NB4 (cell line): ENCODE results near the gene DLG1.
A peak's percentile ranks its signal among the peaks of the same experiment; 100 is the strongest.

Experiments used
- DNase-seq: peaks from one replicate; pipeline ENCODE4 v3.0.0; 2010; ENCODE audit warnings: low read depth
- H3K4me3 ChIP-seq: one replicate; pipeline ENCODE4 v1.5.1; 2011; ENCODE audit warnings: mild to moderate bottlenecking, low read depth, low read length, moderate library complexity
- CTCF ChIP-seq: IDR thresholded peaks from one replicate; pipeline ENCODE4 v1.5.1; 2012; ENCODE audit warnings: low read depth, low read length
- MAX ChIP-seq: IDR thresholded peaks from 2 replicates; pipeline ENCODE4 v1.6.1; 2011; ENCODE audit warnings: low read depth, low read length
- MYC ChIP-seq: IDR thresholded peaks from 2 replicates; pipeline ENCODE4 v1.6.1; 2011; ENCODE audit warnings: low read depth, low read length
- POLR2A ChIP-seq: IDR thresholded peaks from 2 replicates; pipeline ENCODE4 v1.6.1; 2011; ENCODE audit warnings: mild to moderate bottlenecking; ENCODE audit not compliant: insufficient read length; ENCODE audit errors: extremely low read depth

DLG1 gene

GRCh38 chr3:197030379-197031314 lies 267.8 kb downstream of the DLG1 start:
- H3K4me3 ChIP-seq, result no peak overlapping the region
- DNase-seq, result peak; percentile 43
- TF ChIP-seq MAX (no peak), POLR2A (no peak), MYC (no peak), CTCF (no peak)

GRCh38 chr3:197029511-197030167 lies 268.8 kb downstream of the DLG1 start, which contains the start of gene MELTF:
TSS of gene MELTF (minus strand) at chr3:197029817. CDS start at chr3:197029702, 115 bp downstream.
- peak; percentile 24 for TF ChIP-seq CTCF
- TF ChIP-seq MYC, result no peak
- TF ChIP-seq POLR2A, result no peak
- no peak for TF ChIP-seq MAX
- DNase-seq, result peak; percentile 64
- H3K4me3 ChIP-seq, result no peak within 1 kb of the TSS

- no peak for TF ChIP-seq MAX
- H3K4me3 ChIP-seq, result no peak overlapping the region
- no peak for DNase-seq
Measured at GRCh38 chr3:197028728-197029510, 269.5 kb downstream of the DLG1 start.

- peak; percentile 32 for DNase-seq
- TF ChIP-seq CTCF (no peak), POLR2A (no peak), MYC (no peak), MAX (no peak)
- no peak overlapping the region for H3K4me3 ChIP-seq
Measured at GRCh38 chr3:197027896-197028727, 270.3 kb downstream of the DLG1 start.

- TF ChIP-seq MYC (no peak), MAX (no peak), POLR2A (no peak), CTCF (no peak)
- DNase-seq, result no peak
- H3K4me3 ChIP-seq, result no peak overlapping the region
Measured at GRCh38 chr3:197027151-197027895, 271.1 kb downstream of the DLG1 start.
